HG02678 (cell line): ENCODE measurements around the gene AP2A2.
"Not testable (repeated sequence)": the region's sequence is repeated elsewhere in the genome, so short reads cannot be mapped to it uniquely, and the experiment has no call there.

Experiments used
- ATAC-seq: cut with Tn5 transposase; IDR thresholded peaks from one replicate; pipeline ENCODE4 v1.9.1; 2021; ENCODE audit warnings: mild to moderate bottlenecking, moderate library complexity; ENCODE audit not compliant: unreplicated experiment

AP2A2 gene

DNA sequence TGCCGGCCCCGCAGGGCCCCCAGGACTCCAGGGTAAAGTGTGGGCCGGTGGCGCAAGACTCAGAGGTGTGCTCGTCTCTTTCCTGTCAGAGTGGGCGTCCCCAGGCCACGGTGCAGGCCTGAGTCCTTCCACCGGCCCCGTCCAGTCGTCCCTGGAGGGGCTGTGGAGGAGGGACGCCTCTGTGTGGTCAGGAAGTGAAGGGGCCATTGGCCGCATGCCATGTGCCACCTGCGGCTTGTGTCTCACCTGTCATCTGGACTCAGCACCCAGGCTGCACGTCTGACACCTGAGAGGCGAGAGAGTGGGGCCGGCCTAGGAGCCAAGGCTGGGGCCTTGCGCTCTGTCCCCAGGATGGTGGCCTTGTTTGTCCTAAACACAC is 85.6 kb downstream of the AP2A2 start:
- no peak for ATAC-seq

DNA sequence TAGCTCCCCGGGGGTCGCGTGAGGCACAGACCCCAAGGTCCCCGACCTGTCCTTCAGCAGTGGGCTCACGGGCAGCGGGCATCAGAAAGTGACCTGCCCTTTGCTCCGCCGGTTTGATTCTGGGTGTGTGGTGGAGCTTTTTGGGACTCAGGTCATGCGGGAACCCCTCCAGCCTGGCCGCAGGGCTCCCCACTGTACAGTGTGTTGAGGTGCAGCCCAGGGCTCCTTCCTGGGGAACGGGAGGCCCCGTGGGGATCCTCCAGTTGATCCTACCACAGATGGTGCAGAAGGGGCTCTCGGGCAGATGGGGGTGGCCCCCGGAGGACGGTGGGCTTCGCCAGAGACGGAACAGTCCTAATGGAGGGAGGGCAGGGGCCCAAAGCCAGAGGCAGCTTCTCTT is 86.6 kb downstream of the AP2A2 start:
- ATAC-seq, result no peak

DNA sequence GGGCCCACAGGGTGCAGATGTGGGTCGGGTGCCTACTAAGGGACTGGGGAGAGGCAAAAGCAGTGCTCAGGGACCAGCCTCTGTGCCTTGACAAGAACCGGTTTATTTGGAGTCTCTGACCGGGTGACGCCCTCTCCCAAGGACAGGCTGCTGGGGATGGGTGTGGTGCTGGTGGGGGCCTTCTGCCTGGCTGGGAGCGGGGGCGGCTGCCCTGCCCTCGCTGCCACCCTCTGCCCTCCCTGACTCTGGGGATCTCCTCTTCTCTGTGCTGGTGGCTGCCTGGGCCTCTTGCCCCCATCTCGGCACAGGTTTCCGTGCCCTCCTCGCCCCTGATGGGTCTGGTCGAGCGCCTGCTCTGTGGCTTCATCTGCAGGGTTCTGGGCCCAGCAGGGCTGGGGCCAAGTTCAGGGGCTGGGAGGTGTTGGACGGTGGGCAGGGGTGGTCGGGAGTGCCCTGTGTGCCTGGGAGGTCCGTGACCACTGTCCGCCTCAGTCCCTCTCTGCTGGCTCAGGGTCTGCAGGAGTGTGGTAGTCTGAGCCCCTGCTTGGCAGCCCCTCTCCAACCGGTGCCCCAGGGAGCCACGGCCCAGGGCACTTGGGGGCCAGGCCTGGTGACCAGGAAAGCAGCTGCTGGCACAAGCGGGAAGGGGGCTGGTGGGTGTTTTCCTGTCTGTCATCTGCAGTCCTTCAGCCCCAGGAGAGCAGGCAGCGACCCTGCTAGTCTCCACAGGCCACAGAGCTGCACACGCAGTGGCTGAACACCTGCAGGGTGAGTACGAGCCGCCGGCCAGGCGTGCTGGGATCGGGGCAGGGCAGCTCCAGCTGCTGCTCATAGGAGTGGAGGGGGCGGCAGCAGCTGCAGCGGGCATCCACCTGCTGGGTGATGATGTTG is 87.3 kb downstream of the AP2A2 start:
- no peak for ATAC-seq

DNA sequence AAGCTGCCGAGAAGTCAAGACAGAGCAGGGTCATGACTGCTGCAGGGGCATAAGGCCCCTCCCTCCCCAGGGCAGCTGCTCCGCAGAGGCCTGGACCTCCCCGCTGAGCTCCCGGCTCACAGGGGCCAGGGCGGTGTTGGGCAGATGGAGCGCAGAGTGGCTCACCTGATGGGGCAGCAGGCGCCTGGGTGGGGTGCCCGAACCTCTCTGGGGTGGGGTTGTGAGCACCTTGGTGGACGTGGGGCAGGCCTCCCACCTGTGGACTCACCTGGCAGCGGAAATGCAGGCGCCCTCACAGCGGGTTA is 87.9 kb downstream of the AP2A2 start:
- ATAC-seq, result no peak

DNA sequence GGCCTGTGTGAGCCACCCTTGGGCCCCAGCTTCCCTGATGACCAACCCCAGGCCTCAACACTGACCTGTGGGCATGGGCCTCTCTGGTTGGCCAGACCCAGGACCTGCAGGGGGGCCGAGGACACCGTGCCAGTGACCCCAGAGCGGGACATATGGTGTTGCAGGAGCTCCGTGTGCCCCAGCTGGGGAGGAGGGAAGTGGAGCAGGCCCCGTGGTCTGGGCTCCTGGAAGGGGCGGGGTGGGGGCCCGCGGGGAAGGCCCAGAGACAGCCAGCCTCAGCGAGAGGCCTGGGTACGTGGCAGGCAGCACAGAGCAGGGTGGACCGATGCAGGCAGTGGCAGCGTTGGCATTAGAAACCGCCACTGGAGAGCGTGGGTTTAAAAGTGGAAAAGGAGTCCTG is 88.6 kb downstream of the AP2A2 start:
- no peak for ATAC-seq

DNA sequence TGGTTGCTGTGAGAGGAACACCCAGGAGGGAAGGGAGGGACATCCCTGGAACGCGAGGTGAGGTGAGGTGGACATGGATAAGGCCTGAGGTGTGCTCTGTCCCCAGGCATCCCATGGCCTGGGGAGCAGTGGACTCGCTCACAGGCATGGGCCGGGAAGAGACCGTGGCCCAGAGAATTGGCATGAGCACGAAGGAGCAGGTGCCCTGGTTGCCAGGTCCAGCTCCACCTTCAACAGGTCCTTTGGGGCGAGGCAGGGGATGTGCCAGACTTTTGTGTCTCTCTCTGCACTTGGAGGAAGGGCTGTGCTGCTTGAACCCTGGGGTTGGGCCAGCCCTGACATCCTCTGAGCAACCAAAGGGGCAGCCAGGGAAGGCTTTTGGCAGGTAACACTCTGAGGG is 89.4 kb downstream of the AP2A2 start:
- ATAC-seq, result no peak

DNA sequence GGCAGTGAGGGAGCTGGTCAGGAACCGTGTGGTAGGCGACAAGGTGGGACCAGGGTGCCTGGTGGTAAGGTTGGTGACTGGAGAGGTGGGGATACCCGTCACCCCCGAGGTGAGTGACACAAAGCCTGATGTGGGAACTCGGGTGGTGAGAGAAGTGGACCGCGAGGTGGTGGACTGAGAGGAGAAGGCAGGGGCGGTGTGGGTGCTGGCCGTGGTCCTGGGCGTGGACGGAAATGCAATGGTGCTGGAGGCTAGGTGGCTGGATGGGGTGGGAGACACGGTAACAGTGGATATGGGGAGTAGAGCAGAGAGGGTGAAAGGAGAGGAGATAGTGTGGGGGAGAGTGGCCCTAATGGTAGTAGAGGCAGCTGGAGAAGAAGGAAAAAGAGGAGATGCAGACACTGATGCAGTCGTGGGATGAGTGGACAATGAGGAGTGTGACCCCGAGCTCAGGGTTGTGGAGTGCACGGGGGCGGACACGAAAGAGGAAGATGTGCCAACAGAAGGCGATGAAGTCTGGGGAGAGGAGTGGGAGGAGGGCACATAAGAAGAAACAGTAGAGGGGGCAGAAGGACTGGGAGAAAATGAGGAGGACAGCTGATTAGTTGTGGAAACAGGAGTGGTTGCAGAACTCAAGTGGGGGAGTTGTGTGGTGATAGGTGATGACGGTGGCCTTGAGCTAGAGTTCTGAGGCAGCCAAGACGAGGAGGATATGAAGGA is 90.3 kb downstream of the AP2A2 start:
- ATAC-seq, result no peak

DNA sequence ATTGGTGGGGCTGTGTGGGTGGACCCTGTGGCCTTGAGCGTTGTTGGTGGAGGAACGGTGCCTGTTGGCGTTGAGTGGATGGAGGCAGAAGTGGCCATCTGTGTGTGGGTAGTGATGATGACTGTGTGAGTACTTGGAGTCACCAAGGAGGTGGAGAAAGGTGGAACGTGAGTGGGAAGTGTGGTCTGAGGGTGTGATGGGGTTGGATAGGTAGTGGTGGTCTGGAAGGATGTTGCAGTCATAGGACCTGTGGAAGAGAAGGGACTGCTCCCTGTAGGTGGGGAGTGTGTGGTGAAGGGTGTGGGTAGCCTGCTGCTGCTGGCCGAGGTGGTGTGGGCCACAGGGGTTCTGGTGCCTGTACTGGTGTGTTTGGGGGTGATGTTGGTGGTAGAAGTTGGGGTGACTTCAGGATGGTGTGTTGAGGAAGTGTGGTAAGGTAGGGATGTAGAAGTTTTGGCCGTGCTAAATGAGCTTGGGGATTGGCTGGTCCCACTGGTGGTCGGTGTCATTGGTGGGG is 91.0 kb downstream of the AP2A2 start:
- ATAC-seq, result not testable (repeated sequence)

DNA sequence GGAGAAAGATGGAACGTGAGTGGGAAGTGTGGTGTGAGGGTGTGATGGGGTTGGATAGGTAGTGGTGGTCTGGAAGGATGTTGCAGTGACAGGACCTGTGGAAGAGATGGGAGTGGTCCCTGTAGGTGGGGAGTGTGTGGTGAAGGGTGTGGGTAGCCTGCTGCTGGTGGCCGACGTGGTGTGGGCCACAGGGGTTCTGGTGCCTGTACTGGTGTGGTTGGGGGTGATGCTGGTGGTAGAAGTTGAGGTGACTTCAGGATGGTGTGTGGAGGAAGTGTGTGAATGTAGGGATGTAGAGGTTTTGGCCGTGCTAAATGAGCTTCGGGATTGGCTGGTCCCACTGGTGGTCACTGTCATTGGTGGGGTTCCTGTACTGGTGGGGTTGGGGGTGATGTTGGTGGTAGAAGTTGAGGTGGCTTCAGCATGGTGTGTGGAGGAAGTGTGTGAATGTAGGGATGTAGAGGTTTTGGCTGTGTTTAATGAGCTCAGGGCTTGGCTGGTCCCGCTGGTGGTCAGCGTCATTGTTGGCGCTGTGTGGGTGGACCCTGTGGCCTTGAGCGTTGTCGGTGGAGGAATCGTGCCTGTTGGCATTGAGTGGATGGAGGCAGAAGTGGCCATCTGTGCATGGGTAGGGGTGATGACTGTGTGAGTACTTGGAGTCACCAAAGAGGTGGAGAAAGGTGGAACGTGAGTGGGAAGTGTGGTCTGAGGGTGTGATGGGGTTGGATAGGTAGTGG is 91.8 kb downstream of the AP2A2 start:
- ATAC-seq, result no peak

DNA sequence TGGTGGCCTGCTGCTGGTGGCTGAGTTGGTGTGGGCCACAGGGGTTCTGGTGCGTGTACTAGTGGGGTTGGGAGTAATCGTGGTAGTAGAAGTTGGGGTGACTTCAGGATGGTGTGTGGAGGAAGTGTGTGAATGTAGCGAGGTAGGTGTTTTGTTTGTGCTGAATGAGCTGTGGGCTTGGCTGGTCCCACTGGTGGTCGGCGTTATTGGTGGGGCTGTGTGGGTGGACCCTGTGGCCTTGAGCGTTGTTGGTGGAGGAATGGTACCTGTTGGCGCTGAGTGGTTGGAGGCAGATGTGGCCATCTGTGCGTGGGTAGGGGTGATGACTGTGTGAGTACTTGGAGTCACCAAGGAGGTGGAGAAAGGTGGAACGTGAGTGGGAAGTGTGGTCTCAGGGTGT is 92.4 kb downstream of the AP2A2 start:
- no peak for ATAC-seq

DNA sequence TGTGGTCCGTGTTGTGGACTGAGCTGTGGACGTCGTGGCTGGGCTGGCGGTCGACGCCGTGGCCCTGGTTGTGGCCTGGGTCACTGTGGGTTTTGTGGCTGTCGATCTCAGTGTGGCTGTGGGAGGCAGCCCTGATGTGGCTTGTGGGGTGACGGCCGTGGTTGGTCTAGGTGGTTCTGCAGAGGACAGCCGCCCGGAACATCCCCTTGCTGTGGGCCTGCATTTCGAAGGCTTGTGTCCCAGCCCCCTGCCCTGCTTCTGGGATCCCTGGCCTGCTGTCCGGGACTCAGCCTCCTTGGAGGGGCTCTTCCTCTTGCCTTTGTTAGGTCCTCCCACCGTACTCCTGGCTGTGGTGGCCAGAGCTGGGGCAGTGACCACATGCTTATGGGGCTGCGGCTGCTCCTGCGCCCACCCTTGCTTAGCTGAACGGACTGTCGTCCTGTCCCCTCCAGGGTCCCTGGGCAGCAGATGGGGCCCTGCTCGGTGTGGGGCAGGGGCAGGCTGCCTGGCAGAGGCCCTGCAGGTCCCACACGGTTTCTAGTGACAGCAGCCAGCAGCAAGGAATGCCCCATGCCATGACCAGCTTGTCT is 93.7 kb downstream of the AP2A2 start:
- ATAC-seq, result no peak

DNA sequence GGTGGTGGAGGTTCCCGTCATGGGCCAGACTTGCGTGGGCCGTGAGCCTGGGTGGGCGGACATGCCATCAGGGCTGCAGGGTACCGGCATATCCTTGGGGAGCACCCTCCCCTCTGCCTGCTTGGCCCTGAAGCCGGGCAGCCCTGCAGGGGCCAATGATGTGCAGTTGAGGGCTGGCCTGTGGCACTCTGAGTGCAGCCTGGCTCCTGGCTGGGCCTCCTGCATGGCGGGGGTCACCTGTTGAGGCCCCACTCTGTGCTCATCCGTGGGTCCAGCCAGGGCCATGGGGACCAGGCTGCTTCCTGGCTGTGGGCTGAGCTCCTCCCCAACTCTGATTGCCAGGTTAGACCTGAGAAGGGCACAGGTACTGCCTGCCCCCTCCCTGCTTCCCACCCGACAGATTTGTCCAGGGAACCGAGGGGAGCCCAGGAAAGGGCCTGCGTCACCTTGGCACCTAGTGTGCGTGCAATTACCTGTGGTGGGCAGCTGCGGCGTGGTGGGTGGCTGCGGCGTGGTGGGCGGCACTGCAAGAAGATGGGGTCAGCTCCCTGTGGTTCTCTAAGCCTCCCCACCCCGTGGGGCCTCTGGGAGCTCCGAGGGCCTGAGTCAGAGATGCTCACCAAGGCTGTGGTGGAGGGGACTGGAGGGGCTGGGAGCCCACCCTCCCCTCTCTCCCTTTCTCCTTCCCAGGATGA is 94.7 kb downstream of the AP2A2 start:
- no peak for ATAC-seq

DNA sequence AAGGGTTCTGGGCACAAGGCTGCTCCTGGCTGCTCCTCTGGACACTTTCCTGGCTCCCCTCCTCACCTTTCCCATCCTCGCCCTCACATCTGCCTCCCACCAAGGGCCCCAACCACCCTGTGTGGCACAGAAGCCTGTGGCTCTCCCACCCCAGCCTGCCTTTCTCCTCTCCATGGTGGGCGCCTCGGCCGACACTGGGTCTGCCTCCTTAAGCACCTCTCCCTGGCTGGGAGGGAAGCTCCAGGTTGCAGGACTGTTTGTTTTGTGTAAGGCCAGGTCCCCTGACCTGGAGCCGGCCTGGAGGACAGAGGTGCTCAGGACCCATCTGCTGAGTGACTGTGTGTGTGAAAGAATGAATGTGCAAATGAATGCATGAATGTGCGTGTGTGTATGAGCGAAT is 96.7 kb downstream of the AP2A2 start:
- ATAC-seq, result no peak

DNA sequence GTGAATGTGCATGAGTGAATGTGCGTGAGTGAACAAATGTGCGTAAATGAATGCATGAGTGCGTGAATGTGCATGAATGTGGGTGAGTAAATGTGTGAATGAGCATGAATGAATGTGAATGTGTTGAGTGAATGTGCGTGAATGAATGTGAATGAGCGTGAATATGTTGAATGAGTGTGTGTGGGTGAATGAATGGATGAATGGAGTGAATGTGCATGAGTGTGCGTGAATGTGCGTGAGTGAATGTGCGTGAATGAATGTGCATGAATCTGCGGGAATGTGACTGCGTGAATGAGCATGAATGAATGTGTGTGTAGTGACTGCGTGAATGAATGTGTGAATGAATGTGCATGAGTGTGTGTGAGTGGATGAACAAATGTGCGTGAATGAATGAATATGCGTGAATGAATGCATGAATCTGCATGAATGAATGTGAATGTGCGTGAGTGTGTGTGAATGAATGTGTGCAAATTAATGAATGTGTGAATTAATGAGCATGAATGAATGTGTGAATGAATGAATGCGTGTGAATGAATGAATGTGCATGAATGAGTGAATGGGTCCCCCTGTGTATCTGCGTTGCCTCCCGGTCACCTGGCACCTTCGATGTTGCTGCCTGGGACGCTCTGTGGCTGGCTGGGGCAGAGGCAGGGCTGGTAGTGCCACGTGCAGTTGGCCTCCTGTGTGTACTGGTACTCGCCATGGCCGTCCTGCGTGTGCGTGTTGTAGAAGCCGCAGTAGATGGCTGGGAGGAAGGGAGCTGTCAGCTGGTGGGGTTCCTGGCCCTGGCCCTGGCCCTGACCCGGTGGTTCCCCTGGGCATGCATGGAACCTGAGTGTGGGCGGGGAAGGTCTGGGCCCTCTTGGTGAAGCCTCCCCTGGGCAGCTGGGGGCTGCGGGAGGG is 97.5 kb downstream of the AP2A2 start:
- no peak for ATAC-seq

DNA sequence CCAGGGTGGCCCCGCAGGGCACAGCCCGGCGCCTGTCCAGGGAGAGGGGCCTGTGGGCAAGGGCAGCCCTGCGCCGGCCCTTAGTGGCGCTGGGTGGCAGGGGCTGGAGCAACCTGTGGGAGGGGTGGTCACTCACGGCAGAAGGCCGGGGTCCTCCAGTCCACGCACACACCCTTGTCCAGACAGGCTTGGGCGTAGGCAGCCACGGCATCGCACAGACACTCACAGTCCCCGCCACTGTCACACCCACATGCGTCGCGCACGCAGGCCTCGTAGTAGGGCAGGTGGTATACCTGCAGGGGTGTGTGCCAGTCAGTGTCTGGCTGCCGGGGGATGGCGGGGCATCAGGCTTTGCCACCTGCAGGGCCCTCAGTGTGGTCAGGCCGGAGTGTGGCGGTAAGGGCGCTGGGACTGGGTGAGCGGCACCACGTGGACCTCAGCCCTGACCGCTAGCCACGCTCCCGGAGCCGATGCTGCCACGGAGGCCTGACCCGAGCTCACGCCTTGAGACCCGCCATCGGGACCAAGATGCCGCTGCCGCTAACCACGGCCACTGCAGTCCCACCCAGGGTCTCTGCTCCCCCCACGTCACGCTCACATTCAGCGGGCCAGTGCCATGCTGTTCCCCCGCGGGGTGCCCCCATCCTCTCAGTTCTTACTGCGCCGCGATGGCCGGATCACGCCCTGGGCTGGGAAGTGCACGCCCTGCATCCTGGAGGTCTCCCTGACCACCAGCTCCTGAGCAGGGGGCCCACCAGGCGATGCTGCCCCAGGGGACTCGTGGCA is 98.3 kb downstream of the AP2A2 start:
- ATAC-seq, result no peak

DNA sequence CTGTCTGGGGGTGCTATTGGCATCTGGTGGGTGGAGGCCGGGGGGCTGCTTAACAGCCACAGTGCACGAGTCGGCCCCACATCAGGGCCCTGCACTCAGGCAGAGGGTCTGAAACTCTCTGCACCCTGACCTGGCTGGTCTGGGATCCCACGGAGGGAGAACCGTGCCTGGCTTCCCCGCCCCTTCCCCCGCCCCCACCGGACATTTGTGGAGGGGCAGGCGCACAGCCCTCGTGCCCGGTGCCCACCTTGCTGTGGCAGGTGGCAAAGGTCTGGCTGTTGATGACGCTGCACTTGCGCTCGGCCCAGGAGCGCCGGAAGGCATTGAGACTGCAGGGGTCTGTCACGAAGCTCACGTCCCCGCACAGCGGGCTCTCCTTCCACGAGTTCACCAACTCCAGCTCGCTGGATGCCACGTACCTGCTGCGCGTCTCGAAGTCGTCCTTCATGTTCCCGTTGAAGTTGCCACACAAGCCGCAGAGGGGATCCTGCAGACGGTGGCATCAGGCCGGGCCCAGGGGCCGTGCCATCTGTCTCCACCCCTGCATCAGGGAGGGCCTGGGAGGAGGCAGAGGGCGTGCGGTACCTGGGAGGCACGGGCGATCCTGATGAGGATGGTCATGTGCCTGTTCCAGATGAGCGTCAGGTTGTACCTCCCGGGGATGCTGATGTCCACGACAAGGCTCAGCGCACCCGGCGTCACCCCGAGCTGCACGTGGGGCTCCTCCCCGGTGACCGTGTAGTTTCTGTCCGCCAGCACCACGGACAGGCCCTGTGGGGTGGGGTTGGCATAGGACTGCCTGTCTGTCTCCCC is 99.1 kb downstream of the AP2A2 start:
- ATAC-seq, result no peak

DNA sequence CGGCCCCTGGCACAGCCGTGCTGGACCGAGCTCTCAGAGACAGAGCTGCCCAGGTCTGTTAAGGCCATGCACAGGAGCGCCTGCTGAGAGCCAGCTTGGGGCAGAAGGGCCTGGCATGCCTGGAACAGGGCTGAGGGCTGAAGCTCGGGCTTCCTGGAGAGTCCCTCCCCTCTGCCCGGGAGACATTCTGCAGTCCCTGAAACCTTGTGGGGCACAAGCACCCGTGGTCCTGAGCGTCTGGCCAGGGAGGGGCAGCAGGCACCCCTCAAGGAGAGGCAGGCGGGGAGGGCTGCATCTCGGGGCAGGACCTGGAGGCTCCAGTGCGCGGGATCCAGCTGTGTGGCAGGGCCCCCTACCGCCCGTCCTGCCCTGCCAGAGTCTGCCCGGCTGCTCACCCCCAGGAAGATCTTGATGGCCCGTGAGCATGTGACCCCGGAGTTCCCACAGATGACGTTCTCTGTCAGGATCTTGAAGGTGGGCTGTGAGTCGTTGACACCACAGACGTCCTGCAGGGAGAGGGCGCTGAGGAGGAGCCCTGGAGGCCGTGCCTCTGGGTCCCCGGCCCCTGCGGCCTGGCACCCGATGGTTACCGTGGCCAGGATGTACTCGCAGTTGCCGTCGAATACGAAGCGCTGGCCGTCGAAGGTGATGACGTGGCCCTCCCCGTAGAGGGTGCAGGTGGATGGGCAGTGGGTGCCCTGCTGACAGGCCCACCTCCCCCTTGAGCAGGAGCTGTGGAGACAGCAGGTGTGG is 99.9 kb downstream of the AP2A2 start:
- no peak for ATAC-seq

DNA sequence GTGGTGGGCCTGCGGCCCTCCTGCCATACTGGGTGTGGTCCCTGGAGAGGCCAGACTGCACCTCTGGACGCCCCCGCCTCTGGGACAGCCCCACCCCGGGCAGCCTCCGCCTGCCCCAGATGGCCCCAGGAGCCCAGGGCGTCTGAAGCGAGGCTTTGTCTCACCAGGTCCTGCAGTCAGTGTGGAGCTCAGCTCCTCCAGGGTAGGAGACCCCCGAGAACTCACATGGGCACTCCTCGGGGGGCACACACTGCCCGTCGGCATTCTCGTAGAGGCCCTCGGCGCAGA is 100.4 kb downstream of the AP2A2 start:
- ATAC-seq, result no peak
